SW 1271 (cell line): Measurements from ENCODE around the gene IL13RA1.
"Not testable (repeated sequence)": the region's sequence is repeated elsewhere in the genome, so short reads cannot be mapped to it uniquely, and the experiment has no call there.

ENCODE experiments used
- DNase-seq, 2 experiments: peaks; one replicate each; lab custom pipeline; 2025; lab: John Stamatoyannopoulos, UW

The IL13RA1 gene

GRCh38 chrX:118780509-118780908, 53.1 kb downstream of the IL13RA1 start:
- DNase-seq: no peak

- DNase-seq: no peak
Observed at GRCh38 chrX:118780911-118781310, 53.5 kb downstream of the IL13RA1 start.

- no peak for DNase-seq
Observed at GRCh38 chrX:118795528-118796280, 68.3 kb downstream of the IL13RA1 start.

GRCh38 chrX:118802857-118803256, 75.5 kb downstream of the IL13RA1 start:
- no peak for DNase-seq

- DNase-seq: peak in 1 of 2 experiments; percentile 1
Observed at GRCh38 chrX:118807151-118808017, 80.0 kb downstream of the IL13RA1 start.

- DNase-seq: not testable (repeated sequence)
Observed at GRCh38 chrX:118817257-118817656, 89.9 kb downstream of the IL13RA1 start.

GRCh38 chrX:118823263-118824172, 96.1 kb downstream of the IL13RA1 start, which contains the start of gene ZCCHC12:
ZCCHC12 (plus strand) TSS chrX:118823824; CDS start chrX:118825245, 1,421 bp downstream.
- no peak for DNase-seq

GRCh38 chrX:118824173-118824730, 96.8 kb downstream of the IL13RA1 start:
- no peak for DNase-seq

- DNase-seq: no peak
Observed at GRCh38 chrX:118825227-118825626, 97.8 kb downstream of the IL13RA1 start.

GRCh38 chrX:118839334-118839958, 112.0 kb downstream of the IL13RA1 start:
- DNase-seq: peak in 1 of 2 experiments; percentile 3
